GM23338 (cell line): ENCODE measurements around the gene PRPS2.

ENCODE experiments used
- CREB1 ChIP-seq: fragments of 250-450 bp; sonication (Bioruptor Pico); IDR thresholded peaks from 2 replicates; pipeline ENCODE4 v1.5.0; 2020; ENCODE audit warnings: low read depth, mild to moderate bottlenecking, moderate library complexity
- EZH2 ChIP-seq: fragments of 200-600 bp; sonication (generic); IDR thresholded peaks from one replicate; pipeline ENCODE4 v1.8.0; 2017; ENCODE audit warnings: antibody characterized with exemption, mild to moderate bottlenecking, low read depth; ENCODE audit not compliant: unreplicated experiment
- EZH2phosphoT487 ChIP-seq: fragments of 200-600 bp; sonication (generic); IDR thresholded peaks from one replicate; pipeline ENCODE4 v1.8.1; 2018; ENCODE audit warnings: antibody characterized with exemption; ENCODE audit not compliant: unreplicated experiment
- NANOG ChIP-seq: IDR thresholded peaks from 2 replicates; pipeline ENCODE4 v1.6.1; 2016; ENCODE audit warnings: antibody characterized with exemption, borderline replicate concordance
- POLR2AphosphoS5 ChIP-seq: IDR thresholded peaks from 2 replicates; pipeline ENCODE4 v1.6.1; 2016; ENCODE audit warnings: antibody characterized with exemption, low read depth
- REST ChIP-seq: IDR thresholded peaks from one replicate; pipeline ENCODE4 v1.6.1; 2018; ENCODE audit warnings: antibody characterized with exemption; ENCODE audit not compliant: unreplicated experiment
- STAT1 ChIP-seq: IDR thresholded peaks from one replicate; pipeline ENCODE4 v1.6.1; 2016; ENCODE audit warnings: antibody characterized with exemption; ENCODE audit not compliant: unreplicated experiment
- ZNF331 ChIP-seq: fragments of 250-450 bp; sonication (Bioruptor Pico); IDR thresholded peaks from 2 replicates; pipeline ENCODE4 v1.5.0; 2020; ENCODE audit warnings: low read depth, mild to moderate bottlenecking, moderate library complexity
- TF ChIP-seq, protein P1 (sequence below), 2 experiments: fragments of 200-600 bp in 1 of 2; sonication (generic) in 1 of 2; conservative IDR thresholded peaks; 2 replicates each; pipeline versions ENCODE4 v1.5.1 to v1.6.1; 2016 to 2017; ENCODE audit warnings: antibody characterized with exemption in 2 of 2, low read depth in 2 of 2, mild to moderate bottlenecking in 2 of 2, moderate library complexity in 1 of 2
- TF ChIP-seq, protein P2 (sequence below): fragments of 250-450 bp; sonication (Bioruptor Pico); IDR thresholded peaks from 2 replicates; pipeline ENCODE4 v1.5.0; 2020; ENCODE audit warnings: mild to moderate bottlenecking, moderate library complexity
- TF ChIP-seq, protein P3 (sequence below): IDR thresholded peaks from 2 replicates; pipeline ENCODE4 v1.6.1; 2016; ENCODE audit warnings: antibody characterized with exemption

GRCh38 chrX:12872741-12873140 is 81.5 kb downstream of the PRPS2 start:
- TF ChIP-seq, protein P1, sequence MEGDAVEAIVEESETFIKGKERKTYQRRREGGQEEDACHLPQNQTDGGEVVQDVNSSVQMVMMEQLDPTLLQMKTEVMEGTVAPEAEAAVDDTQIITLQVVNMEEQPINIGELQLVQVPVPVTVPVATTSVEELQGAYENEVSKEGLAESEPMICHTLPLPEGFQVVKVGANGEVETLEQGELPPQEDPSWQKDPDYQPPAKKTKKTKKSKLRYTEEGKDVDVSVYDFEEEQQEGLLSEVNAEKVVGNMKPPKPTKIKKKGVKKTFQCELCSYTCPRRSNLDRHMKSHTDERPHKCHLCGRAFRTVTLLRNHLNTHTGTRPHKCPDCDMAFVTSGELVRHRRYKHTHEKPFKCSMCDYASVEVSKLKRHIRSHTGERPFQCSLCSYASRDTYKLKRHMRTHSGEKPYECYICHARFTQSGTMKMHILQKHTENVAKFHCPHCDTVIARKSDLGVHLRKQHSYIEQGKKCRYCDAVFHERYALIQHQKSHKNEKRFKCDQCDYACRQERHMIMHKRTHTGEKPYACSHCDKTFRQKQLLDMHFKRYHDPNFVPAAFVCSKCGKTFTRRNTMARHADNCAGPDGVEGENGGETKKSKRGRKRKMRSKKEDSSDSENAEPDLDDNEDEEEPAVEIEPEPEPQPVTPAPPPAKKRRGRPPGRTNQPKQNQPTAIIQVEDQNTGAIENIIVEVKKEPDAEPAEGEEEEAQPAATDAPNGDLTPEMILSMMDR (conservative IDR thresholded peaks at IDR 0.05; ENCODE audit: low read depth in 2 of 2): no peak
- no peak for TF ChIP-seq REST
- TF ChIP-seq CREB1 (CRISPR knock-in tag): no peak
- no peak for TF ChIP-seq EZH2
- no peak for TF ChIP-seq ZNF331 (CRISPR knock-in tag)
- TF ChIP-seq POLR2AphosphoS5: no peak
- no peak for TF ChIP-seq STAT1
- TF ChIP-seq, protein P2, sequence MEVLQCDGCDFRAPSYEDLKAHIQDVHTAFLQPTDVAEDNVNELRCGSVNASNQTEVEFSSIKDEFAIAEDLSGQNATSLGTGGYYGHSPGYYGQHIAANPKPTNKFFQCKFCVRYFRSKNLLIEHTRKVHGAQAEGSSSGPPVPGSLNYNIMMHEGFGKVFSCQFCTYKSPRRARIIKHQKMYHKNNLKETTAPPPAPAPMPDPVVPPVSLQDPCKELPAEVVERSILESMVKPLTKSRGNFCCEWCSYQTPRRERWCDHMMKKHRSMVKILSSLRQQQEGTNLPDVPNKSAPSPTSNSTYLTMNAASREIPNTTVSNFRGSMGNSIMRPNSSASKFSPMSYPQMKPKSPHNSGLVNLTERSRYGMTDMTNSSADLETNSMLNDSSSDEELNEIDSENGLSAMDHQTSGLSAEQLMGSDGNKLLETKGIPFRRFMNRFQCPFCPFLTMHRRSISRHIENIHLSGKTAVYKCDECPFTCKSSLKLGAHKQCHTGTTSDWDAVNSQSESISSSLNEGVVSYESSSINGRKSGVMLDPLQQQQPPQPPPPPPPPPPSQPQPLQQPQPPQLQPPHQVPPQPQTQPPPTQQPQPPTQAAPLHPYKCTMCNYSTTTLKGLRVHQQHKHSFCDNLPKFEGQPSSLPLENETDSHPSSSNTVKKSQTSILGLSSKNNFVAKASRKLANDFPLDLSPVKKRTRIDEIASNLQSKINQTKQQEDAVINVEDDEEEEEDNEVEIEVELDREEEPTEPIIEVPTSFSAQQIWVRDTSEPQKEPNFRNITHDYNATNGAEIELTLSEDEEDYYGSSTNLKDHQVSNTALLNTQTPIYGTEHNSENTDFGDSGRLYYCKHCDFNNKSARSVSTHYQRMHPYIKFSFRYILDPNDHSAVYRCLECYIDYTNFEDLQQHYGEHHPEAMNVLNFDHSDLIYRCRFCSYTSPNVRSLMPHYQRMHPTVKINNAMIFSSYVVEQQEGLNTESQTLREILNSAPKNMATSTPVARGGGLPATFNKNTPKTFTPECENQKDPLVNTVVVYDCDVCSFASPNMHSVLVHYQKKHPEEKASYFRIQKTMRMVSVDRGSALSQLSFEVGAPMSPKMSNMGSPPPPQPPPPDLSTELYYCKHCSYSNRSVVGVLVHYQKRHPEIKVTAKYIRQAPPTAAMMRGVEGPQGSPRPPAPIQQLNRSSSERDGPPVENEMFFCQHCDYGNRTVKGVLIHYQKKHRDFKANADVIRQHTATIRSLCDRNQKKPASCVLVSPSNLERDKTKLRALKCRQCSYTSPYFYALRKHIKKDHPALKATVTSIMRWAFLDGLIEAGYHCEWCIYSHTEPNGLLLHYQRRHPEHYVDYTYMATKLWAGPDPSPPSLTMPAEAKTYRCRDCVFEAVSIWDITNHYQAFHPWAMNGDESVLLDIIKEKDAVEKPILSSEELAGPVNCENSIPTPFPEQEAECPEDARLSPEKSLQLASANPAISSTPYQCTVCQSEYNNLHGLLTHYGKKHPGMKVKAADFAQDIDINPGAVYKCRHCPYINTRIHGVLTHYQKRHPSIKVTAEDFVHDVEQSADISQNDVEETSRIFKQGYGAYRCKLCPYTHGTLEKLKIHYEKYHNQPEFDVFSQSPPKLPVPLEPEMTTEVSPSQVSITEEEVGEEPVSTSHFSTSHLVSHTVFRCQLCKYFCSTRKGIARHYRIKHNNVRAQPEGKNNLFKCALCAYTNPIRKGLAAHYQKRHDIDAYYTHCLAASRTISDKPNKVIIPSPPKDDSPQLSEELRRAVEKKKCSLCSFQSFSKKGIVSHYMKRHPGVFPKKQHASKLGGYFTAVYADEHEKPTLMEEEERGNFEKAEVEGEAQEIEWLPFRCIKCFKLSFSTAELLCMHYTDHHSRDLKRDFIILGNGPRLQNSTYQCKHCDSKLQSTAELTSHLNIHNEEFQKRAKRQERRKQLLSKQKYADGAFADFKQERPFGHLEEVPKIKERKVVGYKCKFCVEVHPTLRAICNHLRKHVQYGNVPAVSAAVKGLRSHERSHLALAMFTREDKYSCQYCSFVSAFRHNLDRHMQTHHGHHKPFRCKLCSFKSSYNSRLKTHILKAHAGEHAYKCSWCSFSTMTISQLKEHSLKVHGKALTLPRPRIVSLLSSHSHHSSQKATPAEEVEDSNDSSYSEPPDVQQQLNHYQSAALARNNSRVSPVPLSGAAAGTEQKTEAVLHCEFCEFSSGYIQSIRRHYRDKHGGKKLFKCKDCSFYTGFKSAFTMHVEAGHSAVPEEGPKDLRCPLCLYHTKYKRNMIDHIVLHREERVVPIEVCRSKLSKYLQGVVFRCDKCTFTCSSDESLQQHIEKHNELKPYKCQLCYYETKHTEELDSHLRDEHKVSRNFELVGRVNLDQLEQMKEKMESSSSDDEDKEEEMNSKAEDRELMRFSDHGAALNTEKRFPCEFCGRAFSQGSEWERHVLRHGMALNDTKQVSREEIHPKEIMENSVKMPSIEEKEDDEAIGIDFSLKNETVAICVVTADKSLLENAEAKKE (CRISPR knock-in tag): no peak
- TF ChIP-seq EZH2phosphoT487: no peak
- TF ChIP-seq NANOG: no peak
- TF ChIP-seq, protein P3, sequence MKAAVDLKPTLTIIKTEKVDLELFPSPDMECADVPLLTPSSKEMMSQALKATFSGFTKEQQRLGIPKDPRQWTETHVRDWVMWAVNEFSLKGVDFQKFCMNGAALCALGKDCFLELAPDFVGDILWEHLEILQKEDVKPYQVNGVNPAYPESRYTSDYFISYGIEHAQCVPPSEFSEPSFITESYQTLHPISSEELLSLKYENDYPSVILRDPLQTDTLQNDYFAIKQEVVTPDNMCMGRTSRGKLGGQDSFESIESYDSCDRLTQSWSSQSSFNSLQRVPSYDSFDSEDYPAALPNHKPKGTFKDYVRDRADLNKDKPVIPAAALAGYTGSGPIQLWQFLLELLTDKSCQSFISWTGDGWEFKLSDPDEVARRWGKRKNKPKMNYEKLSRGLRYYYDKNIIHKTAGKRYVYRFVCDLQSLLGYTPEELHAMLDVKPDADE: no peak
